HepG2 (cell line): ENCODE results near the gene PDP2. TPM values are rescaled to one million over a fixed set of nuclear protein-coding genes. Genes with fewer than 3 reads are reported as not detected.

ENCODE experiments used
- HCFC1 ChIP-seq: fragments of 150-350 bp; IDR thresholded peaks from 2 replicates; pipeline ENCODE4 v1.6.1; 2014; ENCODE audit warnings: low read depth, low read length
- KDM2A ChIP-seq: sonication (generic); formaldehyde crosslinking; IDR thresholded peaks from 2 replicates; pipeline ENCODE4 v1.4.0; 2020; ENCODE audit warnings: low read depth, missing genetic modification reagents, borderline replicate concordance
- ZNF451 ChIP-seq: sonication (generic); formaldehyde crosslinking; IDR thresholded peaks from 2 replicates; pipeline ENCODE4 v1.5.0; 2020; ENCODE audit warnings: mild to moderate bottlenecking, missing genetic modification reagents
- ZNF619 ChIP-seq: sonication (generic); formaldehyde crosslinking; IDR thresholded peaks from 2 replicates; pipeline ENCODE4 v1.4.0; 2020; ENCODE audit warnings: mild to moderate bottlenecking, missing genetic modification reagents
- polyA plus RNA-seq, 8 experiments: library from polyadenylated mRNA; depleted of rRNA in 3 of 8; stranded (reverse) in 7 of 8; unstranded in 1 of 8; fragments of >200 nt; fragmentation: Illumina TruSeq in 4 of 8; extraction: Trizol in 4 of 8; gene quantifications; 2 replicates each; pipeline versions ENCODE4 v1.2.1 to v1.2.3, GENCODE V29; 2011 to 2016; ENCODE audit warnings: low read depth in 4 of 8, missing spikeins in 1 of 8, mixed read lengths in 1 of 8; ENCODE audit not compliant: insufficient read depth in 1 of 8
- total RNA-seq, 5 experiments: library from RNA; depleted of rRNA; stranded (reverse); fragments of >200 nt; fragmentation: Illumina TruSeq; extraction: Trizol; gene quantifications; 2 replicates each; pipeline ENCODE4 v1.2.3, GENCODE V29; 2016; ENCODE audit warnings: low read depth in 1 of 5
- TF ChIP-seq, protein P1 (sequence below), 2 experiments: fragments of 450-650 bp in 1 of 2; sonication (generic) in 1 of 2; formaldehyde crosslinking in 1 of 2; IDR thresholded peaks; 2 replicates each; pipeline versions ENCODE4 v1.6.1 to v1.8.0; 2016 to 2022; ENCODE audit warnings: antibody characterized with exemption in 1 of 2, mild to moderate bottlenecking in 1 of 2, missing genetic modification reagents in 1 of 2
- TF ChIP-seq, protein P2 (sequence below): sonication (generic); formaldehyde crosslinking; IDR thresholded peaks from 2 replicates; pipeline ENCODE4 v1.5.0; 2020; ENCODE audit warnings: mild to moderate bottlenecking, missing genetic modification reagents

Gene PDP2
- total and polyA plus RNA-seq, 2 of the 13 experiments (the other 11 are each of a cell fraction or from before 2014, with no cell fraction given), result 12.8 to 15.8 TPM

DNA sequence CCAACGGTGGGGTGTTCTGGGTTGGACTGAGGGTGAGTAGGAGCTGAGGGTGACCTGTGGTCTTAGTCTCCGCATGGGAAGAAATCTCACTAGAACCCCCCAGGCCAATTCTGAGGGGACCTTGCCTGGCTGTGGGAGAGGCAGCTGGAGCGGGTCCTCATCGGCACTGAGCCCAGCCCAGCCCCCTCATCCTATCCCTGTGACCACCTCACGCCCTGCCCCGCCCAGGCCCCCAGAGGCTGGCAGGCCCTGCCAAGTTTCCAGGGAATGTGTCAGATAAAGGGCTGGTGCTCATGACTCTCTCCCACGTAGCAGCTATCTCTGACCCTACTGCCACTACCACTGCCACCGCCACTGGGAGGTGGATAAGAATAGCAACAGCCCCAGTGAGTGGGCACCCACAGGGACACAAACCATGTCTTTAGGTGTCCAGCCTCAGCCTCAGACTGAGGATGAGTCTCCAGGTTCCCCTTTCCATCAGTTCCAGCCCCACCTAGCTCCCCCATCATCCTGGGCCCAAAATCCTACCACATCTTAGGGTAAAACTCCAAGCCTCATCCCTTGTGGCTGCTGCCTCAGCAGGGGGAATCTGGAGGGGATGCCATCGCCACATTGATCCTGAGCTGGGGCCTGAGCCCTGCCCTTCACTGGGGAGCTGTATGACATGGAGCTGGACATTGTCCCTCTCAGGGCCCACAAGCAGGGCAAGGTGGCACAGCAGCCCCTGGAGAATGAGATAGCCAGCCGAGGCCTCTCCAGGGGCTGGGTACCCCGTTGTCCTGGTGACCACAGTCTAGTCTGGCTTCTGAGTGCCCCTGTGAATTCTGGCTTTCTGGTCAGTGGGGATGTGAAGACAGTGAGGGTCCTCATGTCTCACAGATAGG, 23.5 kb downstream of the PDP2 start (continued):
- TF ChIP-seq, protein P1, sequence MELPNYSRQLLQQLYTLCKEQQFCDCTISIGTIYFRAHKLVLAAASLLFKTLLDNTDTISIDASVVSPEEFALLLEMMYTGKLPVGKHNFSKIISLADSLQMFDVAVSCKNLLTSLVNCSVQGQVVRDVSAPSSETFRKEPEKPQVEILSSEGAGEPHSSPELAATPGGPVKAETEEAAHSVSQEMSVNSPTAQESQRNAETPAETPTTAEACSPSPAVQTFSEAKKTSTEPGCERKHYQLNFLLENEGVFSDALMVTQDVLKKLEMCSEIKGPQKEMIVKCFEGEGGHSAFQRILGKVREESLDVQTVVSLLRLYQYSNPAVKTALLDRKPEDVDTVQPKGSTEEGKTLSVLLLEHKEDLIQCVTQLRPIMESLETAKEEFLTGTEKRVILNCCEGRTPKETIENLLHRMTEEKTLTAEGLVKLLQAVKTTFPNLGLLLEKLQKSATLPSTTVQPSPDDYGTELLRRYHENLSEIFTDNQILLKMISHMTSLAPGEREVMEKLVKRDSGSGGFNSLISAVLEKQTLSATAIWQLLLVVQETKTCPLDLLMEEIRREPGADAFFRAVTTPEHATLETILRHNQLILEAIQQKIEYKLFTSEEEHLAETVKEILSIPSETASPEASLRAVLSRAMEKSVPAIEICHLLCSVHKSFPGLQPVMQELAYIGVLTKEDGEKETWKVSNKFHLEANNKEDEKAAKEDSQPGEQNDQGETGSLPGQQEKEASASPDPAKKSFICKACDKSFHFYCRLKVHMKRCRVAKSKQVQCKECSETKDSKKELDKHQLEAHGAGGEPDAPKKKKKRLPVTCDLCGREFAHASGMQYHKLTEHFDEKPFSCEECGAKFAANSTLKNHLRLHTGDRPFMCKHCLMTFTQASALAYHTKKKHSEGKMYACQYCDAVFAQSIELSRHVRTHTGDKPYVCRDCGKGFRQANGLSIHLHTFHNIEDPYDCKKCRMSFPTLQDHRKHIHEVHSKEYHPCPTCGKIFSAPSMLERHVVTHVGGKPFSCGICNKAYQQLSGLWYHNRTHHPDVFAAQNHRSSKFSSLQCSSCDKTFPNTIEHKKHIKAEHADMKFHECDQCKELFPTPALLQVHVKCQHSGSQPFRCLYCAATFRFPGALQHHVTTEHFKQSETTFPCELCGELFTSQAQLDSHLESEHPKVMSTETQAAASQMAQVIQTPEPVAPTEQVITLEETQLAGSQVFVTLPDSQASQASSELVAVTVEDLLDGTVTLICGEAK (IDR thresholded peaks at IDR 0.05), result no peak
- TF ChIP-seq, protein P1 (CRISPR knock-in tag; IDR thresholded peaks at IDR 0.05), result 0 out of 2 replicates have a peak, but pooled peaks have one; percentile 41
- TF ChIP-seq HCFC1, result no peak
- TF ChIP-seq, protein P2, sequence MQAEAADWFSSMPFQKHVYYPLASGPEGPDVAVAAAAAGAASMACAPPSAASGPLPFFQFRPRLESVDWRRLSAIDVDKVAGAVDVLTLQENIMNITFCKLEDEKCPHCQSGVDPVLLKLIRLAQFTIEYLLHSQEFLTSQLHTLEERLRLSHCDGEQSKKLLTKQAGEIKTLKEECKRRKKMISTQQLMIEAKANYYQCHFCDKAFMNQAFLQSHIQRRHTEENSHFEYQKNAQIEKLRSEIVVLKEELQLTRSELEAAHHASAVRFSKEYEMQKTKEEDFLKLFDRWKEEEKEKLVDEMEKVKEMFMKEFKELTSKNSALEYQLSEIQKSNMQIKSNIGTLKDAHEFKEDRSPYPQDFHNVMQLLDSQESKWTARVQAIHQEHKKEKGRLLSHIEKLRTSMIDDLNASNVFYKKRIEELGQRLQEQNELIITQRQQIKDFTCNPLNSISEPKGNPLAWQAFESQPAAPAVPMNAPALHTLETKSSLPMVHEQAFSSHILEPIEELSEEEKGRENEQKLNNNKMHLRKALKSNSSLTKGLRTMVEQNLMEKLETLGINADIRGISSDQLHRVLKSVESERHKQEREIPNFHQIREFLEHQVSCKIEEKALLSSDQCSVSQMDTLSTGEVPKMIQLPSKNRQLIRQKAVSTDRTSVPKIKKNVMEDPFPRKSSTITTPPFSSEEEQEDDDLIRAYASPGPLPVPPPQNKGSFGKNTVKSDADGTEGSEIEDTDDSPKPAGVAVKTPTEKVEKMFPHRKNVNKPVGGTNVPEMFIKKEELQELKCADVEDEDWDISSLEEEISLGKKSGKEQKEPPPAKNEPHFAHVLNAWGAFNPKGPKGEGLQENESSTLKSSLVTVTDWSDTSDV, result 0 out of 2 replicates have a peak, but pooled peaks have one; percentile 29
- no peak for TF ChIP-seq ZNF451 (CRISPR knock-in tag)
- 0 out of 2 replicates have a peak, but pooled peaks have one; percentile 14 for TF ChIP-seq ZNF619 (CRISPR knock-in tag)
- 0 out of 2 replicates have a peak, but pooled peaks have one; percentile 10 for TF ChIP-seq KDM2A
- TF ChIP-seq, all 625 proteins: peak for 10
